Hepatocyte (in vitro differentiated cells): ENCODE data around the gene CCNF.

Experiments
- CTCF ChIP-seq: fragments of 200-600 bp; sonication (generic); IDR thresholded peaks from 2 replicates; pipeline ENCODE4 v1.5.1; 2016; ENCODE audit warnings: antibody characterized with exemption, mild to moderate bottlenecking; ENCODE audit not compliant: poor library complexity
- EZH2 ChIP-seq: fragments of 200-600 bp; sonication (generic); IDR thresholded peaks from 2 replicates; pipeline ENCODE4 v1.6.1; 2016; ENCODE audit warnings: antibody characterized with exemption, mild to moderate bottlenecking, borderline replicate concordance
- EZH2phosphoT487 ChIP-seq: fragments of 200-600 bp; sonication (generic); IDR thresholded peaks from one replicate; pipeline ENCODE4 v1.6.1; 2018; ENCODE audit warnings: antibody characterized with exemption, mild to moderate bottlenecking, low read depth, moderate library complexity; ENCODE audit not compliant: unreplicated experiment, severe bottlenecking

GRCh38 chr16:2427526-2427925 lies 1.7 kb upstream of the CCNF start:
- TF ChIP-seq EZH2phosphoT487, result no peak
- no peak for TF ChIP-seq CTCF
- no peak for TF ChIP-seq EZH2
